ENCODE results near the gene OPRM1.
A peak's percentile ranks its signal among the peaks of the same experiment; 100 is the strongest.

The OPRM1 gene

GRCh38 chr6:154166140-154166539, 127.1 kb downstream of the OPRM1 start:
- H2AK5ac ChIP-seq (ENCODE audit: low read length, severe bottlenecking) = no peak overlapping the region
- no peak overlapping the region for H2BK120ac ChIP-seq (ENCODE audit: low read depth, low read length)
- 86% methylated on average over 9 of the region's 9 CpGs for WGBS
- H3K4me1 ChIP-seq (ENCODE audit: control insufficient read depth, insufficient read depth, low read depth, low read length) = peaks cover 1% of the 10 kb centered on the region
- no peak overlapping the region for H3K14ac ChIP-seq (ENCODE audit: low read length in 2 of 2)
- H3K4me3 ChIP-seq (ENCODE audit: insufficient read depth in 1 of 2, low read depth in 1 of 2, low read length in 2 of 2) = no peak overlapping the region
- no peak overlapping the region for H3K9ac ChIP-seq (ENCODE audit: low read length)
- H3K36me3 ChIP-seq (ENCODE audit: control insufficient read depth in 1 of 2, insufficient read depth in 2 of 2, low read depth in 1 of 2, low read length in 2 of 2) = no peaks in the 10 kb centered on the region
- H3K79me1 ChIP-seq (replicated peaks; ENCODE audit: low read length, poor library complexity, severe bottlenecking) = no peaks in the 10 kb centered on the region
- H4K91ac ChIP-seq (ENCODE audit: low read length) = no peak overlapping the region
- no peak overlapping the region for H4K8ac ChIP-seq (ENCODE audit: low read length)
- H3K4ac ChIP-seq (ENCODE audit: low read depth in 1 of 2, low read length in 2 of 2) = no peak overlapping the region
- DNase-seq = no peak
- H3K27ac ChIP-seq (ENCODE audit: low read length, poor library complexity, severe bottlenecking) = no peak overlapping the region
- no peak overlapping the region for H2BK5ac ChIP-seq (ENCODE audit: low read depth, low read length, poor library complexity, severe bottlenecking)
- H2BK12ac ChIP-seq (ENCODE audit: low read length in 2 of 2) = no peak overlapping the region
- H3K23ac ChIP-seq (ENCODE audit: low read length in 2 of 2) = no peak overlapping the region
- H2AFZ ChIP-seq (ENCODE audit: low read depth, low read length) = no peak overlapping the region
- no peak overlapping the region for H3K18ac ChIP-seq (ENCODE audit: low read depth in 1 of 2, low read length in 2 of 2)
- H3K4me2 ChIP-seq (ENCODE audit: low read length, poor library complexity, severe bottlenecking) = no peak overlapping the region
- H3K9me3 ChIP-seq (ENCODE audit: control insufficient read depth, low read length) = no peaks in the 10 kb centered on the region
- no peaks in the 10 kb centered on the region for H3K27me3 ChIP-seq (ENCODE audit: control insufficient read depth in 1 of 2, insufficient read depth in 1 of 2, low read length in 2 of 2)
- no peak overlapping the region for H2BK15ac ChIP-seq (ENCODE audit: low read depth, poor library complexity, severe bottlenecking)

- no peak for DNase-seq
- H3K27me3 ChIP-seq (ENCODE audit: control insufficient read depth in 1 of 2, insufficient read depth in 1 of 2, low read length in 2 of 2) = no peaks in the 10 kb centered on the region
- H2BK12ac ChIP-seq (ENCODE audit: low read length in 2 of 2) = no peak overlapping the region
- H3K4me3 ChIP-seq (ENCODE audit: insufficient read depth in 1 of 2, low read depth in 1 of 2, low read length in 2 of 2) = no peak overlapping the region
- H3K4ac ChIP-seq (ENCODE audit: low read depth in 1 of 2, low read length in 2 of 2) = no peak overlapping the region
- H3K9ac ChIP-seq (ENCODE audit: low read length) = no peak overlapping the region
- H2BK15ac ChIP-seq (ENCODE audit: low read depth, poor library complexity, severe bottlenecking) = no peak overlapping the region
- no peak overlapping the region for H4K8ac ChIP-seq (ENCODE audit: low read length)
- H3K14ac ChIP-seq (ENCODE audit: low read length in 2 of 2) = no peak overlapping the region
- no peak overlapping the region for H2BK5ac ChIP-seq (ENCODE audit: low read depth, low read length, poor library complexity, severe bottlenecking)
- no peak overlapping the region for H2AK5ac ChIP-seq (ENCODE audit: low read length, severe bottlenecking)
- no peaks in the 10 kb centered on the region for H3K79me1 ChIP-seq (replicated peaks; ENCODE audit: low read length, poor library complexity, severe bottlenecking)
- H3K4me2 ChIP-seq (ENCODE audit: low read length, poor library complexity, severe bottlenecking) = no peak overlapping the region
- no peak overlapping the region for H4K91ac ChIP-seq (ENCODE audit: low read length)
- no peaks in the 10 kb centered on the region for H3K36me3 ChIP-seq (ENCODE audit: control insufficient read depth in 1 of 2, insufficient read depth in 2 of 2, low read depth in 1 of 2, low read length in 2 of 2)
- no peak overlapping the region for H3K18ac ChIP-seq (ENCODE audit: low read depth in 1 of 2, low read length in 2 of 2)
- H3K9me3 ChIP-seq (ENCODE audit: control insufficient read depth, low read length) = no peaks in the 10 kb centered on the region
- no peak overlapping the region for H3K27ac ChIP-seq (ENCODE audit: low read length, poor library complexity, severe bottlenecking)
- H2BK120ac ChIP-seq (ENCODE audit: low read depth, low read length) = no peak overlapping the region
- 85% methylated on average over 2 of the region's 2 CpGs for WGBS
- peaks cover 1% of the 10 kb centered on the region for H3K4me1 ChIP-seq (ENCODE audit: control insufficient read depth, insufficient read depth, low read depth, low read length)
- H3K23ac ChIP-seq (ENCODE audit: low read length in 2 of 2) = no peak overlapping the region
- no peak overlapping the region for H2AFZ ChIP-seq (ENCODE audit: low read depth, low read length)
These were observed 128.1 kb downstream of the OPRM1 start for GRCh38 chr6:154167126-154167525.

GRCh38 chr6:154169193-154169847, 130.3 kb downstream of the OPRM1 start:
- peak overlapping the region; percentile 10 for H4K8ac ChIP-seq (ENCODE audit: low read length)
- no peak overlapping the region for H2BK15ac ChIP-seq (ENCODE audit: low read depth, poor library complexity, severe bottlenecking)
- no peak overlapping the region for H3K4me2 ChIP-seq (ENCODE audit: low read length, poor library complexity, severe bottlenecking)
- H3K36me3 ChIP-seq (ENCODE audit: control insufficient read depth in 1 of 2, insufficient read depth in 2 of 2, low read depth in 1 of 2, low read length in 2 of 2) = no peaks in the 10 kb centered on the region
- no peak overlapping the region for H3K23ac ChIP-seq (ENCODE audit: low read length in 2 of 2)
- H3K79me1 ChIP-seq (replicated peaks; ENCODE audit: low read length, poor library complexity, severe bottlenecking) = no peaks in the 10 kb centered on the region
- no peak overlapping the region for H3K4me3 ChIP-seq (ENCODE audit: insufficient read depth in 1 of 2, low read depth in 1 of 2, low read length in 2 of 2)
- H3K9ac ChIP-seq (ENCODE audit: low read length) = no peak overlapping the region
- DNase-seq = peak; percentile 18
- H2BK5ac ChIP-seq (ENCODE audit: low read depth, low read length, poor library complexity, severe bottlenecking) = no peak overlapping the region
- H2BK12ac ChIP-seq (ENCODE audit: low read length in 2 of 2) = no peak overlapping the region
- no peak overlapping the region for H2BK120ac ChIP-seq (ENCODE audit: low read depth, low read length)
- no peaks in the 10 kb centered on the region for H3K9me3 ChIP-seq (ENCODE audit: control insufficient read depth, low read length)
- no peak overlapping the region for H3K18ac ChIP-seq (ENCODE audit: low read depth in 1 of 2, low read length in 2 of 2)
- no peak overlapping the region for H3K27ac ChIP-seq (ENCODE audit: low read length, poor library complexity, severe bottlenecking)
- peaks cover under 1% of the 10 kb centered on the region for H3K4me1 ChIP-seq (ENCODE audit: control insufficient read depth, insufficient read depth, low read depth, low read length)
- no peak overlapping the region for H3K4ac ChIP-seq (ENCODE audit: low read depth in 1 of 2, low read length in 2 of 2)
- H3K27me3 ChIP-seq (ENCODE audit: control insufficient read depth in 1 of 2, insufficient read depth in 1 of 2, low read length in 2 of 2) = no peaks in the 10 kb centered on the region
- no peak overlapping the region for H3K14ac ChIP-seq (ENCODE audit: low read length in 2 of 2)
- no peak overlapping the region for H2AK5ac ChIP-seq (ENCODE audit: low read length, severe bottlenecking)
- no peak overlapping the region for H2AFZ ChIP-seq (ENCODE audit: low read depth, low read length)
- 92% methylated on average over 5 of the region's 5 CpGs for WGBS
- no peak overlapping the region for H4K91ac ChIP-seq (ENCODE audit: low read length)

- H3K27ac ChIP-seq (ENCODE audit: low read length, poor library complexity, severe bottlenecking) = no peak overlapping the region
- DNase-seq = no peak
- H2AK5ac ChIP-seq (ENCODE audit: low read length, severe bottlenecking) = no peak overlapping the region
- H3K4ac ChIP-seq (ENCODE audit: low read depth in 1 of 2, low read length in 2 of 2) = no peak overlapping the region
- no peak overlapping the region for H4K8ac ChIP-seq (ENCODE audit: low read length)
- H2AFZ ChIP-seq (ENCODE audit: low read depth, low read length) = no peak overlapping the region
- H3K4me3 ChIP-seq (ENCODE audit: insufficient read depth in 1 of 2, low read depth in 1 of 2, low read length in 2 of 2) = no peak overlapping the region
- H3K18ac ChIP-seq (ENCODE audit: low read depth in 1 of 2, low read length in 2 of 2) = no peak overlapping the region
- H3K4me2 ChIP-seq (ENCODE audit: low read length, poor library complexity, severe bottlenecking) = no peak overlapping the region
- H2BK15ac ChIP-seq (ENCODE audit: low read depth, poor library complexity, severe bottlenecking) = no peak overlapping the region
- H2BK120ac ChIP-seq (ENCODE audit: low read depth, low read length) = no peak overlapping the region
- no peaks in the 10 kb centered on the region for H3K4me1 ChIP-seq (ENCODE audit: control insufficient read depth, insufficient read depth, low read depth, low read length)
- no peaks in the 10 kb centered on the region for H3K27me3 ChIP-seq (ENCODE audit: control insufficient read depth in 1 of 2, insufficient read depth in 1 of 2, low read length in 2 of 2)
- H3K9ac ChIP-seq (ENCODE audit: low read length) = no peak overlapping the region
- no peak overlapping the region for H2BK5ac ChIP-seq (ENCODE audit: low read depth, low read length, poor library complexity, severe bottlenecking)
- WGBS = 95% methylated on average over 1 of the region's 2 CpGs
- no peak overlapping the region for H4K91ac ChIP-seq (ENCODE audit: low read length)
- H2BK12ac ChIP-seq (ENCODE audit: low read length in 2 of 2) = no peak overlapping the region
- no peak overlapping the region for H3K23ac ChIP-seq (ENCODE audit: low read length in 2 of 2)
- no peaks in the 10 kb centered on the region for H3K79me1 ChIP-seq (replicated peaks; ENCODE audit: low read length, poor library complexity, severe bottlenecking)
- no peaks in the 10 kb centered on the region for H3K36me3 ChIP-seq (ENCODE audit: control insufficient read depth in 1 of 2, insufficient read depth in 2 of 2, low read depth in 1 of 2, low read length in 2 of 2)
- H3K14ac ChIP-seq (ENCODE audit: low read length in 2 of 2) = no peak overlapping the region
- H3K9me3 ChIP-seq (ENCODE audit: control insufficient read depth, low read length) = no peaks in the 10 kb centered on the region
These were observed 131.1 kb downstream of the OPRM1 start for GRCh38 chr6:154170106-154170505.
